Panc1 (cell line): Measurements from ENCODE around the gene FXYD7. TPM values are rescaled to one million over a fixed set of nuclear protein-coding genes. Genes with fewer than 3 reads are reported as not detected.
"Not testable (repeated sequence)": the region's sequence is repeated elsewhere in the genome, so short reads cannot be mapped to it uniquely, and the experiment has no call there.

Experiments
- ATAC-seq: fragments of 200-7000 bp; cut with Tn5 transposase; 2 replicates; pipeline ENCODE4 v1.9.1; 2020; ENCODE audit warnings: mild to moderate bottlenecking, moderate library complexity
- BruUV-seq: library from RNA; stranded (reverse); fragments of 400-500 nt; replicated peaks from 2 replicates; lab custom pipeline; 2021; lab: Mats Ljungman, UMichigan
- CTCF ChIA-PET: fragments of 300-600 bp; sonication (Branson Sonifier 250); formaldehyde crosslinking; loops from one replicate; lab custom pipeline; 2022; ENCODE audit warnings: antibody characterized with exemption; lab: Charles Lee
- POLR2A ChIA-PET: fragments of 300-600 bp; sonication (Branson Sonifier 250); formaldehyde crosslinking; loops from one replicate; lab custom pipeline; 2022; ENCODE audit warnings: antibody characterized with exemption; lab: Charles Lee
- DNase-seq: peaks from one replicate; pipeline ENCODE4 v3.0.0-alpha.2; 2010; ENCODE audit warnings: low read depth, low spot score
- H3K27ac ChIP-seq: 2 replicates; pipeline ENCODE4 v1.5.1; 2011; ENCODE audit warnings: mild to moderate bottlenecking, low read length, inconsistent platforms
- H3K27me3 ChIP-seq: fragments of 200-500 bp; sonication (Bioruptor generic); 2 replicates; pipeline ENCODE4 v1.6.0; 2014; ENCODE audit warnings: low read length, inconsistent platforms; ENCODE audit not compliant: control insufficient read depth, insufficient read depth
- H3K36me3 ChIP-seq: fragments of 200-500 bp; sonication (Bioruptor generic); 2 replicates; pipeline ENCODE4 v1.5.1; 2014; ENCODE audit warnings: inconsistent platforms, mild to moderate bottlenecking, low read length, moderate library complexity; ENCODE audit not compliant: control insufficient read depth, insufficient read depth
- H3K4me1 ChIP-seq: 2 replicates; pipeline ENCODE4 v1.5.1; 2011; ENCODE audit warnings: inconsistent platforms, mild to moderate bottlenecking, low read length, moderate library complexity; ENCODE audit not compliant: control insufficient read depth, insufficient read depth
- H3K4me3 ChIP-seq, 2 experiments: 2 replicates each; pipeline ENCODE4 v1.5.1; 2011 to 2012; ENCODE audit warnings: low read depth in 2 of 2, low read length in 2 of 2, mild to moderate bottlenecking in 2 of 2, inconsistent platforms in 1 of 2, moderate library complexity in 1 of 2
- H3K9me3 ChIP-seq: fragments of 200-500 bp; sonication (Bioruptor generic); 2 replicates; pipeline ENCODE4 v1.5.1; 2014; ENCODE audit warnings: low read depth, mild to moderate bottlenecking, inconsistent platforms, low read length, moderate library complexity; ENCODE audit not compliant: control insufficient read depth, insufficient read depth
- POLR2AphosphoS5 ChIP-seq: IDR thresholded peaks from 2 replicates; pipeline ENCODE4 v1.6.1; 2012; ENCODE audit warnings: mild to moderate bottlenecking, low read depth, low read length, moderate library complexity
- REST ChIP-seq, 2 experiments: IDR thresholded peaks; 2 replicates each; pipeline ENCODE4 v1.6.1; 2011 to 2012; ENCODE audit warnings: low read depth in 2 of 2, control low read depth in 1 of 2, low read length in 1 of 2, mild to moderate bottlenecking in 1 of 2, moderate library complexity in 1 of 2; ENCODE audit not compliant: insufficient read depth in 1 of 2
- SIN3A ChIP-seq: IDR thresholded peaks from 2 replicates; pipeline ENCODE4 v1.6.1; 2012; ENCODE audit warnings: low read depth, mild to moderate bottlenecking, low read length, moderate library complexity, borderline replicate concordance; ENCODE audit not compliant: insufficient read depth
- TCF7L2 ChIP-seq: IDR thresholded peaks from 2 replicates; pipeline ENCODE4 v1.6.1; 2011; ENCODE audit warnings: mild to moderate bottlenecking, low read depth, low read length, inconsistent platforms
- in situ Hi-C: cut with HindIII; loops from 2 replicates; pipeline ENCODE4 v1.10.0; 2016; ENCODE audit warnings: low sequenced_read_pairs, low pct_unique_long_range_greater_than_20kb
- intact Hi-C: fragments of 100-400 bp; cut with micrococcal nuclease; formaldehyde crosslinking; loops from one replicate; pipeline ENCODE4 v1.10.0; 2022; ENCODE audit not compliant: unreplicated experiment
- total RNA-seq: library from RNA; stranded (reverse); gene quantifications from one replicate; pipeline ENCODE4 v1.2.1, GENCODE V29; 2021; ENCODE audit not compliant: unreplicated experiment
- TF ChIP-seq, protein P1 (sequence below): fragments of 450-650 bp; IDR thresholded peaks from 2 replicates; pipeline ENCODE4 v1.5.1; 2017; ENCODE audit warnings: mild to moderate bottlenecking

FXYD7 gene
- total RNA-seq, 1 experiment from 2014 or later, result not detected

DNA sequence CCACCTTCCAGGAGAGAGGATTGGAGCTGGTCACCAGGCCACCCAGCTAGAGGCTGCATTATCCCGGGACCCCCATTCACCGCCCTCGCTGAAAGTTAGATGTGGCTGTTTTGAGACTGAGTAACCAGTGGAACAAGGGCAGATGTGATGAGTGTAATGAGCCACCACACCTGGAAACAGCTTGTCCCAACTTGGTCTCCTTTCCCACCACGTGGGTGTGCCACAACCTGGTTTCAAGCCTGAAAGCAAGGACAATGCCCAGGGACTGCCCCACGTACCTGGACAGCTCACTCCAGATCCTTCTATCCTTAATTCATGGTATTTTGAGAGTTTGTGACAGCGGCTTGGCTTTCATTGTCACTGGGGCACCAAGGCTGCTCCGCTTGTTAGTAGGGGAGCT, 15.2 kb upstream of the FXYD7 start:
- ATAC-seq (no peak), DNase-seq (no peak)
- intact Hi-C loops, result no loop called here
- CTCF ChIA-PET, result no interaction called here
- Histone ChIP-seq H3K4me1 (peaks cover 8% of the 10 kb centered on the region), H3K27ac (no peak overlapping the region), H3K9me3 (no peaks in the 10 kb centered on the region), H3K4me3 (no peak overlapping the region), H3K27me3 (no peaks in the 10 kb centered on the region), H3K36me3 (no peaks in the 10 kb centered on the region)
- no TSS peak for BruUV-seq
- POLR2A ChIA-PET, result no interaction called here
- in situ Hi-C loops, result no loop called here
- no peak for TF ChIP-seq POLR2AphosphoS5
- TF ChIP-seq REST (IDR thresholded peaks at IDR 0.05; ENCODE audit: insufficient read depth in 1 of 2, low read depth in 2 of 2, low read length in 1 of 2), result no peak
- TF ChIP-seq, protein P1, sequence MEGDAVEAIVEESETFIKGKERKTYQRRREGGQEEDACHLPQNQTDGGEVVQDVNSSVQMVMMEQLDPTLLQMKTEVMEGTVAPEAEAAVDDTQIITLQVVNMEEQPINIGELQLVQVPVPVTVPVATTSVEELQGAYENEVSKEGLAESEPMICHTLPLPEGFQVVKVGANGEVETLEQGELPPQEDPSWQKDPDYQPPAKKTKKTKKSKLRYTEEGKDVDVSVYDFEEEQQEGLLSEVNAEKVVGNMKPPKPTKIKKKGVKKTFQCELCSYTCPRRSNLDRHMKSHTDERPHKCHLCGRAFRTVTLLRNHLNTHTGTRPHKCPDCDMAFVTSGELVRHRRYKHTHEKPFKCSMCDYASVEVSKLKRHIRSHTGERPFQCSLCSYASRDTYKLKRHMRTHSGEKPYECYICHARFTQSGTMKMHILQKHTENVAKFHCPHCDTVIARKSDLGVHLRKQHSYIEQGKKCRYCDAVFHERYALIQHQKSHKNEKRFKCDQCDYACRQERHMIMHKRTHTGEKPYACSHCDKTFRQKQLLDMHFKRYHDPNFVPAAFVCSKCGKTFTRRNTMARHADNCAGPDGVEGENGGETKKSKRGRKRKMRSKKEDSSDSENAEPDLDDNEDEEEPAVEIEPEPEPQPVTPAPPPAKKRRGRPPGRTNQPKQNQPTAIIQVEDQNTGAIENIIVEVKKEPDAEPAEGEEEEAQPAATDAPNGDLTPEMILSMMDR, result no peak
- TF ChIP-seq SIN3A, result no peak
- TF ChIP-seq TCF7L2, result no peak

GRCh38 chr19:35128398-35129057, 14.5 kb upstream of the FXYD7 start:
- in situ Hi-C loops, result no loop called here
- TF ChIP-seq SIN3A, result no peak
- TF ChIP-seq, protein P1, result no peak
- no peak for TF ChIP-seq REST (IDR thresholded peaks at IDR 0.05; ENCODE audit: insufficient read depth in 1 of 2, low read depth in 2 of 2, low read length in 1 of 2)
- no peak for TF ChIP-seq POLR2AphosphoS5
- TF ChIP-seq TCF7L2, result no peak
- BruUV-seq, result no TSS peak
- H3K27me3 ChIP-seq, result no peaks in the 10 kb centered on the region
- H3K4me1 ChIP-seq, result peaks cover 8% of the 10 kb centered on the region
- CTCF ChIA-PET, result no interaction called here
- POLR2A ChIA-PET, result no interaction called here
- no peak overlapping the region for H3K27ac ChIP-seq
- DNase-seq, result no peak
- H3K9me3 ChIP-seq, result no peaks in the 10 kb centered on the region
- no peak for ATAC-seq
- no peaks in the 10 kb centered on the region for H3K36me3 ChIP-seq
- H3K4me3 ChIP-seq, result no peak overlapping the region
- intact Hi-C loops, result no loop called here

DNA sequence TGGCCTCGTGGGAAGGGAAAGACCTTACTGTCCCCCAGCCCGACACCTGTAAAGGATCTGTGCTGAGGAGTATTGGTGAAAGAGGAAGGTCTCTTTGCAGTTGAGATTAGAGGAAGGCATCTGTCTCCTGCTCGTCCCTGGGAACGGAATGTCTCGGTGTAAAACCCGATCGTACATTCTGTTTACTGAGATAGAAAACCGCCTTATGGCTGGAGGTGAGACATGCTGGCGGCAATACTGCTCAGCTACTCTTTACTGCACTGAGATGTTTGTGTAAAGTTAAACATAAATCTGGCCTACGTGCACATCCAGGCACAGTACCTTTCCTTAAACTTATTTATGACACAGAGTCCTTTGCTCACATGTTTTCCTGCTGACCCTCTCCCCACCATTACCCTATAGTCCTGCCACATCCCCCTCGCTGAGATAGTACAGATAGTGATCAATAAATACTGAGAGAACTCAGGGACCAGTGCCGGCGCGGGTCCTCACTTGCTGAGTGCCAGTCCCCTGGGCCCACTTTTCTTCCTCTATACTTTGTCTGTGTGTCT, 13.3 kb upstream of the FXYD7 start:
- POLR2A ChIA-PET, H3K9me3 ChIP-seq, in situ Hi-C loops, H3K27ac ChIP-seq, ATAC-seq, intact Hi-C loops, DNase-seq, CTCF ChIA-PET, H3K36me3 ChIP-seq, H3K4me3 ChIP-seq, H3K4me1 ChIP-seq, BruUV-seq, H3K27me3 ChIP-seq: not testable (repeated sequence)
